SK-N-SH (cell line): ENCODE measurements around the gene FAM3B. TPM values are rescaled to one million over a fixed set of nuclear protein-coding genes. Genes with fewer than 3 reads are reported as not detected.

Experiments used
- CTCF ChIA-PET: fragments of 300-600, 350-600 bp; formaldehyde crosslinking; extraction: SDS; loops from one replicate; lab custom pipeline; 2021; lab: Yijun Ruan, JAX
- POLR2A ChIA-PET: fragments of 350-600 bp; sonication (Branson Sonifier 250); formaldehyde crosslinking; extraction: SDS; loops from one replicate; lab custom pipeline; 2020; ENCODE audit warnings: antibody characterized with exemption, inconsistent platforms; lab: Yijun Ruan, JAX
- DNase-seq: peaks from one replicate; pipeline ENCODE4 v3.0.0; 2012
- H2AFZ ChIP-seq: fragments of 200-600 bp; sonication (generic); 2 replicates; pipeline ENCODE4 v1.8.1; 2016; ENCODE audit warnings: antibody characterized with exemption, mild to moderate bottlenecking, low read depth
- H3F3A ChIP-seq: fragments of 200-600 bp; sonication (generic); replicated peaks from 2 replicates; pipeline ENCODE3; 2016; ENCODE audit warnings: antibody characterized with exemption, mild to moderate bottlenecking; ENCODE audit not compliant: insufficient read depth
- H3K27ac ChIP-seq, 2 experiments: fragments of 200-500 bp in 1 of 2; fragments of 200-600 bp in 1 of 2; sonication (Bioruptor generic) in 1 of 2; sonication (generic), shearing (Covaris generic) in 1 of 2; 2 replicates each; pipeline versions ENCODE4 v1.5.1 to v1.6.1; 2014 to 2016; ENCODE audit warnings: low read depth in 2 of 2, inconsistent platforms in 1 of 2, low read length in 1 of 2, mild to moderate bottlenecking in 1 of 2, mixed read lengths in 1 of 2
- H3K27me3 ChIP-seq: fragments of 200-600 bp; sonication (generic), shearing (Covaris generic); 2 replicates; pipeline ENCODE4 v1.6.1; 2016; ENCODE audit warnings: mixed run types; ENCODE audit not compliant: insufficient read depth
- H3K36me3 ChIP-seq, 2 experiments: fragments of 200-500 bp in 1 of 2; fragments of 200-600 bp in 1 of 2; sonication (Bioruptor generic) in 1 of 2; sonication (generic) in 1 of 2; replicated peaks in 1 of 2; 2 replicates each; pipeline versions ENCODE3 to v1.5.1; 2014 to 2016; ENCODE audit warnings: low read length in 1 of 2, mild to moderate bottlenecking in 1 of 2; ENCODE audit not compliant: insufficient read depth in 2 of 2, control insufficient read depth in 1 of 2
- H3K4me1 ChIP-seq, 2 experiments: fragments of 200-500 bp in 1 of 2; fragments of 200-600 bp in 1 of 2; sonication (Bioruptor generic) in 1 of 2; sonication (generic), shearing (Covaris generic) in 1 of 2; 2 replicates each; pipeline versions ENCODE4 v1.5.1 to v1.6.1; 2014 to 2016; ENCODE audit warnings: low read depth in 1 of 2, low read length in 1 of 2, mixed run types in 1 of 2; ENCODE audit not compliant: insufficient read depth in 2 of 2, control insufficient read depth in 1 of 2
- H3K4me2 ChIP-seq: fragments of 200-600 bp; sonication (generic), shearing (Covaris generic); 2 replicates; pipeline ENCODE4 v1.6.1; 2017; ENCODE audit warnings: mixed run types
- H3K4me3 ChIP-seq, 2 experiments: fragments of 200-500 bp in 1 of 2; fragments of 200-600 bp in 1 of 2; sonication (Bioruptor generic) in 1 of 2; sonication (generic), shearing (Covaris generic) in 1 of 2; 2 replicates each; pipeline versions ENCODE4 v1.5.1 to v1.8.1; 2014 to 2016; ENCODE audit warnings: low read depth in 2 of 2, inconsistent platforms in 1 of 2, low read length in 1 of 2, mild to moderate bottlenecking in 1 of 2, mixed read lengths in 1 of 2, moderate library complexity in 1 of 2
- H3K79me2 ChIP-seq: fragments of 200-600 bp; sonication (generic); 2 replicates; pipeline ENCODE4 v1.8.1; 2017; ENCODE audit warnings: mild to moderate bottlenecking; ENCODE audit not compliant: insufficient read depth
- H3K9ac ChIP-seq: fragments of 200-600 bp; sonication (generic); 2 replicates; pipeline ENCODE4 v1.6.1; 2017; ENCODE audit warnings: mixed run types
- H3K9me2 ChIP-seq: fragments of 200-600 bp; sonication (generic); 2 replicates; pipeline ENCODE4 v1.6.1; 2017; ENCODE audit warnings: mixed run types
- H3K9me3 ChIP-seq: fragments of 200-600 bp; sonication (generic); 2 replicates; pipeline ENCODE4 v1.6.1; 2017; ENCODE audit warnings: mixed run types, mild to moderate bottlenecking, moderate library complexity
- H4K20me1 ChIP-seq: fragments of 200-600 bp; sonication (generic); 2 replicates; pipeline ENCODE4 v1.6.1; 2017; ENCODE audit warnings: mild to moderate bottlenecking, mixed run types; ENCODE audit not compliant: insufficient read depth
- CTCF ChIP-seq: fragments of 200-600 bp; sonication (generic); IDR thresholded peaks from 2 replicates; pipeline ENCODE4 v1.6.1; 2017; ENCODE audit warnings: antibody characterized with exemption, mild to moderate bottlenecking, moderate library complexity
- EP300 ChIP-seq, 2 experiments: IDR thresholded peaks; 2 replicates each; pipeline versions ENCODE4 v1.4.0 to v1.6.1; 2012; ENCODE audit warnings: borderline replicate concordance in 1 of 2, low read depth in 1 of 2, low read length in 1 of 2
- EZH2phosphoT487 ChIP-seq: fragments of 200-600 bp; sonication (generic); IDR thresholded peaks from 2 replicates; pipeline ENCODE4 v1.6.1; 2017; ENCODE audit warnings: low read depth, mixed run types, mild to moderate bottlenecking, antibody characterized with exemption, moderate library complexity, borderline replicate concordance
- NFIC ChIP-seq: IDR thresholded peaks from 2 replicates; pipeline ENCODE4 v1.4.0; 2012; ENCODE audit warnings: borderline replicate concordance
- NRF1 ChIP-seq: IDR thresholded peaks from 2 replicates; pipeline ENCODE4 v1.6.1; 2012; ENCODE audit warnings: low read depth, mild to moderate bottlenecking, low read length
- POLR2AphosphoS5 ChIP-seq: IDR thresholded peaks from 2 replicates; pipeline ENCODE4 v1.6.1; 2012; ENCODE audit warnings: low read depth, low read length
- RAD21 ChIP-seq: IDR thresholded peaks from 2 replicates; pipeline ENCODE4 v1.6.1; 2012; ENCODE audit warnings: mild to moderate bottlenecking, low read length
- SIN3A ChIP-seq: IDR thresholded peaks from 2 replicates; pipeline ENCODE4 v1.6.1; 2012; ENCODE audit warnings: low read depth, mild to moderate bottlenecking, low read length, moderate library complexity, borderline replicate concordance
- SMC3 ChIP-seq: IDR thresholded peaks from 2 replicates; pipeline ENCODE4 v1.6.1; 2012; ENCODE audit warnings: low read depth, low read length, improper control_type of control experiment
- TCF12 ChIP-seq: IDR thresholded peaks from 2 replicates; pipeline ENCODE4 v1.4.0; 2012
- USF1 ChIP-seq: IDR thresholded peaks from 2 replicates; pipeline ENCODE4 v1.4.0; 2012; ENCODE audit warnings: low read depth, borderline replicate concordance
- USF2 ChIP-seq: fragments of 150-350 bp; IDR thresholded peaks from 2 replicates; pipeline ENCODE4 v1.6.1; 2017; ENCODE audit warnings: antibody characterized with exemption, low read length, low read depth, borderline replicate concordance
- ZBTB33 ChIP-seq: IDR thresholded peaks from 2 replicates; pipeline ENCODE4 v1.4.0; 2012; ENCODE audit warnings: low read depth, borderline replicate concordance
- WGBS: methylation state at CpG from one replicate; pipeline ENCODE4 v1.1.6; 2017; ENCODE audit warnings: low lambda C conversion rate; 5-methylcytosine and 5-hydroxymethylcytosine counted together
- polyA plus RNA-seq, 3 experiments: library from polyadenylated mRNA; depleted of rRNA; stranded (reverse); fragments of >200 nt; gene quantifications; 2 replicates each; pipeline ENCODE4 v1.2.3, GENCODE V29; 2012

FAM3B gene
- polyA plus RNA-seq, 1 of the 3 experiments (the other 2 are of a cell fraction) = not detected

DNA sequence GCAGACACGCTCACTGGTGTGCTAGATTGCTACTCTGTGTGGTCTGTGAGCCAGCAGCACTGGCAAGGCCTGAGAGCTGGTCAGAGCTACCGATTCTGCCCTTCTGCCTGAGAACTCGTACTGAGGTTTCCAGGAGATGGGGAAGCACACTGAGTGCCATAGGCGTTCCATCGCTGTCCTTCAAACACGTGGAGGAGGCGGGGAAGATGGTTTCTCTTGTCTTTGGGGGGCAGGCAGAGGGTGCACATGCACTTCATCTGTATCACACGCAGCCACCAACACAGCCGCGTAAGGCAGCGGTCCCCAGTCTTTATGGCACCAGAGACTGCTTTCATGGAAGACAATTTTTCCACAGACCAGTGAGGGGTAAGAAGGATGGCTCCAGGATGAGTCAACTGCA lies 85.6 kb downstream of the FAM3B start (continued):
- no peak for TF ChIP-seq USF2
- TF ChIP-seq NRF1 = no peak
- no peak for TF ChIP-seq SIN3A
- TF ChIP-seq CTCF = no peak
- no peak for TF ChIP-seq EP300 (IDR thresholded peaks at IDR 0.05; ENCODE audit: borderline replicate concordance in 1 of 2, low read depth in 1 of 2, low read length in 1 of 2)

DNA sequence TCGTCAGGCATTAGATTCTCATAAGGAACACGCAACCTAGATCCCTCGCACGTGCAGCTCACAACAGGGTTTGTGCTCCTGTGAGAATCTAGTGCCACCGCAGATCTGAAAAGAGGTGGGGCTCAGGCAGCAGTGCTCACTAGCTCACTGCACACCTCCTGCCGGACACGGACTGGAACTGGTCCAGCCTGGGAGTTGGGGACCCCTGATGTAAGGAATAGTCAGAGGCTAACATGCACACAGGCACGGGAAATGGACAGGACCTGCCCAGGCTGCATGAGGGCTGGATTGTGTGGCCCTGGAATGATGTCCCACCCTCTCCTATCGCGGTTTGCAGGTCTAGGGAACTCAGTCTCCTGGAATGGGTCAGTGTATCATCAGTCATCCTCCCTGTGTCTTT lies 86.2 kb downstream of the FAM3B start:
- H3K27me3 ChIP-seq = peaks cover 6% of the 10 kb centered on the region; the same call in 1 of the 2 replicates
- H3K4me3 ChIP-seq = no peak overlapping the region
- H3K4me1 ChIP-seq = no peaks in the 10 kb centered on the region
- no peaks in the 10 kb centered on the region for H3K9me2 ChIP-seq
- no peaks in the 10 kb centered on the region for H4K20me1 ChIP-seq
- ChIA-PET CTCF (no interaction called here), POLR2A (no interaction called here)
- H3K36me3 ChIP-seq = no peaks in the 10 kb centered on the region
- H3F3A ChIP-seq = no peaks in the 10 kb centered on the region
- H3K9ac ChIP-seq = no peak overlapping the region
- H2AFZ ChIP-seq = no peak overlapping the region
- 48% methylated on average over 9 of the region's 10 CpGs for WGBS
- H3K79me2 ChIP-seq = no peaks in the 10 kb centered on the region
- no peak for DNase-seq
- no peak overlapping the region for H3K4me2 ChIP-seq
- TF ChIP-seq TCF12 (no peak), RAD21 (no peak)
- no peak overlapping the region for H3K27ac ChIP-seq
- no peaks in the 10 kb centered on the region for H3K9me3 ChIP-seq

GRCh38 chr21:41403331-41403730 lies 86.7 kb downstream of the FAM3B start:
- DNase-seq = no peak
- TF ChIP-seq NRF1 = no peak
- no peak for TF ChIP-seq SMC3
- no peak for TF ChIP-seq NFIC
- TF ChIP-seq EZH2phosphoT487 = no peak
- no peak for TF ChIP-seq ZBTB33
- no peak for TF ChIP-seq POLR2AphosphoS5
- TF ChIP-seq USF1 = no peak
- Histone ChIP-seq H3K36me3 (no peaks in the 10 kb centered on the region), H4K20me1 (no peaks in the 10 kb centered on the region), H3F3A (no peaks in the 10 kb centered on the region), H3K9me3 (no peaks in the 10 kb centered on the region), H3K4me3 (no peak overlapping the region), H3K27ac (no peak overlapping the region), H2AFZ (no peak overlapping the region), H3K4me1 (no peaks in the 10 kb centered on the region), H3K9me2 (no peaks in the 10 kb centered on the region), H3K79me2 (no peaks in the 10 kb centered on the region), H3K9ac (no peak overlapping the region), H3K4me2 (no peak overlapping the region), H3K27me3 (peaks cover 6% of the 10 kb centered on the region; the same call in 1 of the 2 replicates)
- ChIA-PET CTCF (interaction anchor here (0.9 kb wide), 1 partner anchor 120 kb away, joined by 3 read pairs; no protein-coding TSS in a partner anchor), POLR2A (no interaction called here)
- WGBS = 58% methylated on average over 8 of the region's 9 CpGs
